ENCODE data around the gene STPG3. TPM values are rescaled to one million over a fixed set of nuclear protein-coding genes. Genes with fewer than 3 reads are reported as not detected.

Gene STPG3
- total and polyA plus RNA-seq, 9 of the 15 experiments (the other 6 are each of a cell fraction or from before 2014, with no cell fraction given), result not detected

DNA sequence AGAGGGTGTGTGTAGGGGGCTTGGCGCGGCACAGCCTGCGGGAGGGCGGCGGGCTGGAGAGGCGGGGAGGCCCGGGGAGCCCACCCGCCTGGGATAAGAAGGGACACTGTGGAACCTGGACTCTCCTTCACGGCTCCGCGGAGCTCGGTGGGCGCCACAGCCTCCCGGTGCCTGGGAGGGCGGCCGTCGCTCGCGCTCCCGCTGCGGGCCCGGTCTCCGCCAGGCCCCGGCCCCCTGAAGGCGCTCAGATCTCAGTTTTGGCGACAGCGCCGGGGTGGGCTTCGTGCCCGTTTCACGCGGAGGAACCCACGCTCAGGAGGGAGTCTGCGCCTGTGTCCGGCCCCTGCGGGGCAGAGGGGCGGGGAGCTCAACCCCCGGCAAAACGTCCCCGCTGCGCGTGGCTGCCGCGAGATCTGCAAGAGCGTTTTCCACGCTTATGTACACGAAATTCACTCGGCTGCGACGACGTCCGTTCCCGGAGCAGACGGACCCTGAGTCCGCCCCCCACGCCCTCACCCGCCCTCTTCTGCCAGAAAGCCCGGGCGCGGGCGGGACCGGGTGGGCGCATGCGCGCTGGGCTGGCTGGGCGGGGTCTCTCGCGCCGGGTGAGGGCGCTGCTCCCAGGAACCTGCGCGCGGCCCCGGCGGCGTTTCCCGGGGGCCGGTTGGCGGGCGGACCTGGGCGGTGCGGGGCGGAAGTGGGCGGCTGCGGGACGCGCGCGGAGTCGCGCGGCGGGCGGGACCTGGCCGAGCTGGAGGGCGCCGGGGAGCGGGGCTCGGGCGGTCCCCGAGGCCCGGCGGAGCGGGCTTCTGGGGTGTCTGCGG, 3.8 kb downstream of the STPG3 start, which contains the start of gene NELFB (continued):
- peak; percentile 94 for TF ChIP-seq SIN3B (IDR thresholded peaks at IDR 0.05; ENCODE audit: low read depth)
- TF ChIP-seq MCM2 (IDR thresholded peaks at IDR 0.05; ENCODE audit: low read depth), result no peak
- peak; percentile 37; the same call in 1 of the 2 replicates for TF ChIP-seq MYC (IDR thresholded peaks at IDR 0.05; ENCODE audit: low read depth, low read length)
- TF ChIP-seq MYC (CRISPR knock-in tag; IDR thresholded peaks at IDR 0.05; ENCODE audit: borderline replicate concordance, low read depth), result no peak
- TF ChIP-seq PRMT5 (CRISPR knock-in tag; IDR thresholded peaks at IDR 0.05), result 0 out of 2 replicates have a peak, but pooled peaks have one; percentile 50
- no peak for TF ChIP-seq MYNN (IDR thresholded peaks at IDR 0.05)
- TF ChIP-seq MYNN (CRISPR knock-in tag; IDR thresholded peaks at IDR 0.05), result no peak
- TF ChIP-seq YY1 (IDR thresholded peaks at IDR 0.05; ENCODE audit: borderline replicate concordance in 1 of 3, control insufficient read depth in 1 of 3, extremely low read depth in 1 of 3, insufficient read depth in 3 of 3, insufficient read length in 1 of 3, insufficient replicate concordance in 2 of 3, low read depth in 1 of 3, low read length in 2 of 3), result peak in 2 of 3 experiments; percentile 77 to 87
- TF ChIP-seq U2AF2 (optimal IDR thresholded peaks at IDR 0.05; ENCODE audit: low read depth, low read length), result no peak
- no peak for TF ChIP-seq MTA1 (IDR thresholded peaks at IDR 0.05; ENCODE audit: borderline replicate concordance)
- peak; percentile 79 for TF ChIP-seq EGR1 (conservative IDR thresholded peaks at IDR 0.05)
- TF ChIP-seq, protein P1, sequence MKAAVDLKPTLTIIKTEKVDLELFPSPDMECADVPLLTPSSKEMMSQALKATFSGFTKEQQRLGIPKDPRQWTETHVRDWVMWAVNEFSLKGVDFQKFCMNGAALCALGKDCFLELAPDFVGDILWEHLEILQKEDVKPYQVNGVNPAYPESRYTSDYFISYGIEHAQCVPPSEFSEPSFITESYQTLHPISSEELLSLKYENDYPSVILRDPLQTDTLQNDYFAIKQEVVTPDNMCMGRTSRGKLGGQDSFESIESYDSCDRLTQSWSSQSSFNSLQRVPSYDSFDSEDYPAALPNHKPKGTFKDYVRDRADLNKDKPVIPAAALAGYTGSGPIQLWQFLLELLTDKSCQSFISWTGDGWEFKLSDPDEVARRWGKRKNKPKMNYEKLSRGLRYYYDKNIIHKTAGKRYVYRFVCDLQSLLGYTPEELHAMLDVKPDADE (conservative IDR thresholded peaks at IDR 0.05; ENCODE audit: control insufficient read depth, low read depth, low read length), result peak; percentile 92
- no peak for TF ChIP-seq ZNF253 (CRISPR knock-in tag; conservative IDR thresholded peaks at IDR 0.05)
- TF ChIP-seq MAZ (CRISPR knock-in tag; conservative IDR thresholded peaks at IDR 0.05 in 1 of 2, IDR thresholded peaks at IDR 0.05 in 1 of 2), result peak; percentile 61 to 74
- TF ChIP-seq CCAR2 (IDR thresholded peaks at IDR 0.05; ENCODE audit: low read depth, low read length), result no peak
- no peak for TF ChIP-seq ZFP36 (IDR thresholded peaks at IDR 0.05; ENCODE audit: low read depth, low read length, partially characterized antibody)
- peak; percentile 40; the same call in 1 of the 2 replicates for TF ChIP-seq BRD4 (IDR thresholded peaks at IDR 0.05)
- TF ChIP-seq TEAD1 (CRISPR knock-in tag; IDR thresholded peaks at IDR 0.05), result no peak
- peak; percentile 86 for TF ChIP-seq FIP1L1 (IDR thresholded peaks at IDR 0.05; ENCODE audit: low read depth, low read length, poor library complexity, severe bottlenecking)
- peak; percentile 83 for TF ChIP-seq RBFOX2 (IDR thresholded peaks at IDR 0.05; ENCODE audit: low read depth, low read length)
- peak; percentile 84 for TF ChIP-seq TAF1 (IDR thresholded peaks at IDR 0.05; ENCODE audit: control insufficient read depth, extremely low read depth, insufficient read depth, low read length, severe bottlenecking)
- peak; percentile 29; the same call in 1 of the 2 replicates for TF ChIP-seq DPF2 (IDR thresholded peaks at IDR 0.05)
- peak; percentile 46; the same call in 1 of the 2 replicates for TF ChIP-seq FOXP1 (CRISPR knock-in tag; IDR thresholded peaks at IDR 0.05)
- peak; percentile 26 for TF ChIP-seq MTA3 (IDR thresholded peaks at IDR 0.05; ENCODE audit: borderline replicate concordance)
- TF ChIP-seq SRSF7 (optimal IDR thresholded peaks at IDR 0.05; ENCODE audit: low read depth, low read length), result no peak
- TF ChIP-seq KDM5B (IDR thresholded peaks at IDR 0.05; ENCODE audit: insufficient replicate concordance, low read depth, low read length), result peak; percentile 93
- peak; percentile 81 for TF ChIP-seq POLR2B (IDR thresholded peaks at IDR 0.05; ENCODE audit: low read depth, partially characterized antibody)
- TF ChIP-seq TOE1 (IDR thresholded peaks at IDR 0.05; ENCODE audit: borderline replicate concordance), result no peak
- no peak for TF ChIP-seq TOE1 (CRISPR knock-in tag; IDR thresholded peaks at IDR 0.05; ENCODE audit: borderline replicate concordance, low read depth)
